Measurements from ENCODE around the gene PDZD2. TPM values are rescaled to one million over a fixed set of nuclear protein-coding genes. Genes with fewer than 3 reads are reported as not detected.

Gene PDZD2
- total and polyA plus RNA-seq, 2 experiments from 2014 or later, result 0.21 TPM; not detected in 1

GRCh38 chr5:32155211-32155610, 516.3 kb downstream of the PDZD2 start:
- Histone ChIP-seq H3K27me3 (replicated peaks; ENCODE audit: insufficient read depth) (no peaks in the 10 kb centered on the region), H3K36me3 (ENCODE audit: low read depth) (no peaks in the 10 kb centered on the region), H3K9me2 (ENCODE audit: insufficient read depth) (no peaks in the 10 kb centered on the region), H3K4me3 (no peak overlapping the region), H3K79me2 (ENCODE audit: insufficient read depth) (peaks cover 100% of the 10 kb centered on the region), H3K4me2 (ENCODE audit: unreplicated experiment) (no peak overlapping the region), H3K9ac (no peak overlapping the region), H3K4me1 (ENCODE audit: insufficient read depth) (peaks cover 34% of the 10 kb centered on the region), H3K9me3 (ENCODE audit: low read depth) (no peaks in the 10 kb centered on the region), H3K27ac (no peak overlapping the region), H4K20me1 (ENCODE audit: insufficient read depth) (peaks cover 40% of the 10 kb centered on the region), H2AFZ (no peak overlapping the region), H3F3A (ENCODE audit: insufficient read depth) (peaks cover 24% of the 10 kb centered on the region)
- DNase-seq, result no peak
- no peak for TF ChIP-seq EZH2 (IDR thresholded peaks at IDR 0.05; ENCODE audit: insufficient read depth, poor library complexity, severe bottlenecking)
- no peak for TF ChIP-seq EZH2phosphoT487 (IDR thresholded peaks at IDR 0.05; ENCODE audit: insufficient read depth, low read depth)
- 73 to 80% methylated on average over 2 of the region's 2 CpGs for WGBS, 2 experiments (ENCODE audit: low coverage in 1 of 2, low lambda C conversion rate in 2 of 2, missing lambda C conversion rate in 2 of 2)
- in situ Hi-C loops (cut with MboI), result no loop called here

GRCh38 chr5:32156635-32157034, 517.7 kb downstream of the PDZD2 start:
- Histone ChIP-seq H3K4me1 (ENCODE audit: insufficient read depth) (peaks cover 29% of the 10 kb centered on the region), H2AFZ (no peak overlapping the region), H3K36me3 (ENCODE audit: low read depth) (no peaks in the 10 kb centered on the region), H3F3A (ENCODE audit: insufficient read depth) (peaks cover 28% of the 10 kb centered on the region), H3K79me2 (ENCODE audit: insufficient read depth) (peaks cover 100% of the 10 kb centered on the region), H3K9ac (no peak overlapping the region), H3K27ac (no peak overlapping the region), H3K9me2 (ENCODE audit: insufficient read depth) (no peaks in the 10 kb centered on the region), H4K20me1 (ENCODE audit: insufficient read depth) (peaks cover 39% of the 10 kb centered on the region), H3K4me2 (ENCODE audit: unreplicated experiment) (no peak overlapping the region), H3K9me3 (ENCODE audit: low read depth) (no peaks in the 10 kb centered on the region), H3K27me3 (replicated peaks; ENCODE audit: insufficient read depth) (no peaks in the 10 kb centered on the region), H3K4me3 (no peak overlapping the region)
- in situ Hi-C loops (cut with MboI), result no loop called here
- 82 to 84% methylated on average over 9 of the region's 9 CpGs for WGBS, 2 experiments (ENCODE audit: low coverage in 1 of 2, low lambda C conversion rate in 2 of 2, missing lambda C conversion rate in 2 of 2)
- TF ChIP-seq EZH2phosphoT487 (IDR thresholded peaks at IDR 0.05; ENCODE audit: insufficient read depth, low read depth) (no peak), EZH2 (IDR thresholded peaks at IDR 0.05; ENCODE audit: insufficient read depth, poor library complexity, severe bottlenecking) (no peak)
- no peak for DNase-seq

GRCh38 chr5:32157078-32157477, 518.1 kb downstream of the PDZD2 start:
- Histone ChIP-seq H3K9ac (no peak overlapping the region), H3F3A (ENCODE audit: insufficient read depth) (peaks cover 28% of the 10 kb centered on the region), H3K4me3 (no peak overlapping the region), H3K4me2 (ENCODE audit: unreplicated experiment) (no peak overlapping the region), H3K9me3 (ENCODE audit: low read depth) (no peaks in the 10 kb centered on the region), H3K27me3 (replicated peaks; ENCODE audit: insufficient read depth) (no peaks in the 10 kb centered on the region), H4K20me1 (ENCODE audit: insufficient read depth) (peaks cover 37% of the 10 kb centered on the region), H2AFZ (no peak overlapping the region), H3K79me2 (ENCODE audit: insufficient read depth) (peaks cover 100% of the 10 kb centered on the region), H3K9me2 (ENCODE audit: insufficient read depth) (no peaks in the 10 kb centered on the region), H3K27ac (no peak overlapping the region), H3K36me3 (ENCODE audit: low read depth) (0 out of 2 replicates have a peak, but pooled peaks cover 2% of the 10 kb centered on the region), H3K4me1 (ENCODE audit: insufficient read depth) (peaks cover 29% of the 10 kb centered on the region)
- TF ChIP-seq EZH2phosphoT487 (IDR thresholded peaks at IDR 0.05; ENCODE audit: insufficient read depth, low read depth) (no peak), EZH2 (IDR thresholded peaks at IDR 0.05; ENCODE audit: insufficient read depth, poor library complexity, severe bottlenecking) (no peak)
- in situ Hi-C loops (cut with MboI), result no loop called here
- 67 to 72% methylated on average over 4 of the region's 4 CpGs for WGBS, 2 experiments (ENCODE audit: low coverage in 1 of 2, low lambda C conversion rate in 2 of 2, missing lambda C conversion rate in 2 of 2)
- DNase-seq, result no peak

- Histone ChIP-seq H3K9me3 (ENCODE audit: low read depth) (no peaks in the 10 kb centered on the region), H3F3A (ENCODE audit: insufficient read depth) (peaks cover 23% of the 10 kb centered on the region; the same call in 1 of the 2 replicates), H3K9me2 (ENCODE audit: insufficient read depth) (no peaks in the 10 kb centered on the region), H3K4me3 (no peak overlapping the region), H3K4me2 (ENCODE audit: unreplicated experiment) (no peak overlapping the region), H3K27me3 (replicated peaks; ENCODE audit: insufficient read depth) (no peaks in the 10 kb centered on the region), H3K36me3 (ENCODE audit: low read depth) (0 out of 2 replicates have a peak, but pooled peaks cover 3% of the 10 kb centered on the region), H3K9ac (no peak overlapping the region), H2AFZ (no peak overlapping the region), H3K79me2 (ENCODE audit: insufficient read depth) (peaks cover 100% of the 10 kb centered on the region), H4K20me1 (ENCODE audit: insufficient read depth) (peaks cover 30% of the 10 kb centered on the region), H3K27ac (no peak overlapping the region), H3K4me1 (ENCODE audit: insufficient read depth) (peaks cover 22% of the 10 kb centered on the region)
- WGBS, 2 experiments (ENCODE audit: low coverage in 1 of 2, low lambda C conversion rate in 2 of 2, missing lambda C conversion rate in 2 of 2), result 73% methylated on average over 2 of the region's 2 CpGs
- DNase-seq, result no peak
- in situ Hi-C loops (cut with MboI), result no loop called here
- TF ChIP-seq EZH2phosphoT487 (IDR thresholded peaks at IDR 0.05; ENCODE audit: insufficient read depth, low read depth) (no peak), EZH2 (IDR thresholded peaks at IDR 0.05; ENCODE audit: insufficient read depth, poor library complexity, severe bottlenecking) (no peak)
These were observed 519.7 kb downstream of the PDZD2 start for GRCh38 chr5:32158679-32158975.
